Measurements from ENCODE around the gene TTC28. TPM values are rescaled to one million over a fixed set of nuclear protein-coding genes. Genes with fewer than 3 reads are reported as not detected.
A peak's percentile ranks its signal among the peaks of the same experiment; 100 is the strongest.

The TTC28 gene
- total RNA-seq, 6 experiments from 2014 or later, result 10.8 to 18.9 (median 13.6) TPM

GRCh38 chr22:28043266-28043665, 636.4 kb downstream of the TTC28 start:
- no peak for DNase-seq
- no peak for TF ChIP-seq CTCF (IDR thresholded peaks at IDR 0.05)
- no peak overlapping the region for H3K4me3 Mint-ChIP-seq
- H3K9me3 Mint-ChIP-seq, result no peaks in the 10 kb centered on the region
- H3K4me1 Mint-ChIP-seq (ENCODE audit: low read depth), result no peaks in the 10 kb centered on the region
- no peaks in the 10 kb centered on the region; the same call in 1 of the 2 replicates for H3K27me3 Mint-ChIP-seq (ENCODE audit: insufficient read depth)
- H3K36me3 Mint-ChIP-seq (ENCODE audit: low read depth), result no peaks in the 10 kb centered on the region
- no peak overlapping the region for H3K27ac Mint-ChIP-seq

GRCh38 chr22:28034760-28035401, 644.8 kb downstream of the TTC28 start:
- Mint-ChIP-seq H3K9me3 (0 out of 2 replicates have a peak, but pooled peaks cover 6% of the 10 kb centered on the region), H3K4me1 (ENCODE audit: low read depth) (peaks cover 13% of the 10 kb centered on the region), H3K27me3 (ENCODE audit: insufficient read depth) (peaks cover 12% of the 10 kb centered on the region), H3K4me3 (no peak overlapping the region), H3K36me3 (ENCODE audit: low read depth) (peaks cover 5% of the 10 kb centered on the region; the same call in 1 of the 2 replicates), H3K27ac (no peak overlapping the region)
- peak; percentile 15 for DNase-seq
- no peak for TF ChIP-seq CTCF (IDR thresholded peaks at IDR 0.05)

GRCh38 chr22:28034145-28034759, 645.4 kb downstream of the TTC28 start:
- no peak overlapping the region for H3K4me3 Mint-ChIP-seq
- 0 out of 2 replicates have a peak, but pooled peaks cover 6% of the 10 kb centered on the region for H3K9me3 Mint-ChIP-seq
- peaks cover 5% of the 10 kb centered on the region; the same call in 1 of the 2 replicates for H3K36me3 Mint-ChIP-seq (ENCODE audit: low read depth)
- no peak for TF ChIP-seq CTCF (IDR thresholded peaks at IDR 0.05)
- peaks cover 12% of the 10 kb centered on the region for H3K27me3 Mint-ChIP-seq (ENCODE audit: insufficient read depth)
- no peak for DNase-seq
- peaks cover 13% of the 10 kb centered on the region for H3K4me1 Mint-ChIP-seq (ENCODE audit: low read depth)
- no peak overlapping the region for H3K27ac Mint-ChIP-seq

GRCh38 chr22:28032861-28033260, 646.8 kb downstream of the TTC28 start:
- Mint-ChIP-seq H3K4me1 (ENCODE audit: low read depth) (peaks cover 13% of the 10 kb centered on the region), H3K9me3 (0 out of 2 replicates have a peak, but pooled peaks cover 4% of the 10 kb centered on the region), H3K27ac (no peak overlapping the region), H3K27me3 (ENCODE audit: insufficient read depth) (peaks cover 11% of the 10 kb centered on the region), H3K4me3 (no peak overlapping the region), H3K36me3 (ENCODE audit: low read depth) (peaks cover 3% of the 10 kb centered on the region; the same call in 1 of the 2 replicates)
- no peak for DNase-seq
- TF ChIP-seq CTCF (IDR thresholded peaks at IDR 0.05), result no peak

GRCh38 chr22:28031383-28031922, 648.2 kb downstream of the TTC28 start:
- Mint-ChIP-seq H3K4me1 (ENCODE audit: low read depth) (peaks cover 13% of the 10 kb centered on the region), H3K27me3 (ENCODE audit: insufficient read depth) (peaks cover 8% of the 10 kb centered on the region), H3K36me3 (ENCODE audit: low read depth) (no peaks in the 10 kb centered on the region), H3K27ac (no peak overlapping the region), H3K4me3 (no peak overlapping the region), H3K9me3 (no peaks in the 10 kb centered on the region)
- DNase-seq, result no peak
- TF ChIP-seq CTCF (IDR thresholded peaks at IDR 0.05), result no peak
